ENCODE results near the gene SCEL.

SCEL gene

GRCh38 chr13:77691871-77692270 lies 156.4 kb downstream of the SCEL start:
- DNase-seq (ENCODE audit: low read depth, low spot score) = no peak
- in situ Hi-C loops (cut with HindIII; ENCODE audit: low sequenced_read_pairs) = no loop called here
- no peak for TF ChIP-seq CTCF (IDR thresholded peaks at IDR 0.05; ENCODE audit: low read depth, low read length)
- H3K4me3 ChIP-seq (ENCODE audit: low read depth, low read length) = no peak overlapping the region

GRCh38 chr13:77692746-77693448 lies 157.4 kb downstream of the SCEL start:
- TF ChIP-seq CTCF (IDR thresholded peaks at IDR 0.05; ENCODE audit: low read depth, low read length) = no peak
- DNase-seq (ENCODE audit: low read depth, low spot score) = no peak
- no peak overlapping the region for H3K4me3 ChIP-seq (ENCODE audit: low read depth, low read length)
- in situ Hi-C loops (cut with HindIII; ENCODE audit: low sequenced_read_pairs) = no loop called here

GRCh38 chr13:77693449-77693940 lies 158.0 kb downstream of the SCEL start:
- TF ChIP-seq CTCF (IDR thresholded peaks at IDR 0.05; ENCODE audit: low read depth, low read length) = no peak
- H3K4me3 ChIP-seq (ENCODE audit: low read depth, low read length) = no peak overlapping the region
- no peak for DNase-seq (ENCODE audit: low read depth, low spot score)
- in situ Hi-C loops (cut with HindIII; ENCODE audit: low sequenced_read_pairs) = no loop called here
